IMR-90 (cell line): Measurements from ENCODE around the gene COX6A1. TPM values are rescaled to one million over a fixed set of nuclear protein-coding genes. Genes with fewer than 3 reads are reported as not detected.
A peak's percentile ranks its signal among the peaks of the same experiment; 100 is the strongest.

Source experiments
- ATAC-seq: fragments of 200-7000 bp; cut with Tn5 transposase; 2 replicates; pipeline ENCODE4 v1.9.1; 2020; ENCODE audit warnings: low read depth, mild to moderate bottlenecking, moderate library complexity
- BruUV-seq: library from RNA; stranded (reverse); fragments of 400-500 nt; replicated peaks from 2 replicates; lab custom pipeline; 2021; lab: Mats Ljungman, UMichigan
- CTCF ChIA-PET: fragments of 300-600 bp; formaldehyde crosslinking; extraction: SDS; loops from one replicate; lab custom pipeline; 2021; ENCODE audit warnings: antibody characterized with exemption; lab: Yijun Ruan, JAX
- POLR2A ChIA-PET: fragments of 300-600 bp; sonication (Branson Sonifier 250); formaldehyde crosslinking; loops from one replicate; lab custom pipeline; 2022; ENCODE audit warnings: antibody characterized with exemption; ENCODE audit not compliant: unreplicated experiment; lab: Charles Lee
- DNase-seq: peaks from one replicate; pipeline ENCODE4 v3.0.0; 2013
- H2AFZ ChIP-seq: replicated peaks from 2 replicates; pipeline ENCODE3; 2013; ENCODE audit warnings: low read length, mild to moderate bottlenecking; ENCODE audit not compliant: poor library complexity
- H2AK5ac ChIP-seq: 2 replicates; pipeline ENCODE4 v1.6.1; 2013; ENCODE audit warnings: low read depth, low read length, inconsistent platforms
- H2AK9ac ChIP-seq: replicated peaks from 2 replicates; pipeline ENCODE3; 2013; ENCODE audit warnings: mild to moderate bottlenecking, low read depth, low read length, moderate library complexity; ENCODE audit not compliant: poor library complexity
- H2BK120ac ChIP-seq: 2 replicates; pipeline ENCODE4 v1.6.1; 2013; ENCODE audit warnings: low read depth, low read length, inconsistent platforms
- H2BK15ac ChIP-seq: 3 replicates; pipeline ENCODE4 v1.6.1; 2013; ENCODE audit warnings: low read depth, low read length, inconsistent platforms
- H2BK20ac ChIP-seq: 2 replicates; pipeline ENCODE4 v1.6.1; 2013; ENCODE audit warnings: low read depth, mild to moderate bottlenecking, inconsistent platforms, low read length, moderate library complexity
- H2BK5ac ChIP-seq: 2 replicates; pipeline ENCODE4 v1.6.1; 2013; ENCODE audit warnings: mild to moderate bottlenecking, low read depth, low read length, inconsistent platforms; ENCODE audit not compliant: poor library complexity, severe bottlenecking
- H3K14ac ChIP-seq: replicated peaks from 2 replicates; pipeline ENCODE4 v1.6.1; 2013; ENCODE audit warnings: low read depth, low read length, inconsistent platforms
- H3K18ac ChIP-seq: 2 replicates; pipeline ENCODE4 v1.6.1; 2013; ENCODE audit warnings: low read depth, low read length, control low read depth
- H3K23ac ChIP-seq: 2 replicates; pipeline ENCODE4 v1.6.1; 2013; ENCODE audit warnings: low read depth, low read length, inconsistent platforms
- H3K27ac ChIP-seq: 2 replicates; pipeline ENCODE4 v1.5.1; 2013; ENCODE audit warnings: mild to moderate bottlenecking, control low read depth, low read length; ENCODE audit not compliant: insufficient read depth
- H3K27me3 ChIP-seq: 2 replicates; pipeline ENCODE4 v1.6.1; 2013; ENCODE audit warnings: low read length; ENCODE audit not compliant: control insufficient read depth, insufficient read depth
- H3K36me3 ChIP-seq: 2 replicates; pipeline ENCODE4 v1.6.1; 2013; ENCODE audit warnings: low read length, mixed read lengths; ENCODE audit not compliant: control insufficient read depth, insufficient read depth
- H3K4ac ChIP-seq: 2 replicates; pipeline ENCODE4 v1.6.1; 2013; ENCODE audit warnings: low read depth, low read length, inconsistent platforms
- H3K4me1 ChIP-seq: 2 replicates; pipeline ENCODE4 v1.6.1; 2013; ENCODE audit warnings: low read length, mixed read lengths; ENCODE audit not compliant: control insufficient read depth, insufficient read depth
- H3K4me2 ChIP-seq: 2 replicates; pipeline ENCODE4 v1.6.1; 2013; ENCODE audit warnings: low read depth, mild to moderate bottlenecking, control low read depth, low read length, moderate library complexity
- H3K4me3 ChIP-seq: 2 replicates; pipeline ENCODE4 v1.5.1; 2013; ENCODE audit warnings: low read depth, mild to moderate bottlenecking, control low read depth, low read length, moderate library complexity; ENCODE audit not compliant: insufficient read depth
- H3K56ac ChIP-seq: 2 replicates; pipeline ENCODE4 v1.6.1; 2013; ENCODE audit warnings: low read length, inconsistent platforms; ENCODE audit not compliant: insufficient read depth; ENCODE audit errors: extremely low read depth
- H3K79me1 ChIP-seq, 2 experiments: 2 replicates each; pipeline ENCODE4 v1.6.1; 2013; ENCODE audit warnings: low read length in 2 of 2, inconsistent platforms in 1 of 2, low read depth in 1 of 2
- H3K9ac ChIP-seq: 2 replicates; pipeline ENCODE4 v1.6.1; 2013; ENCODE audit warnings: low read depth, low read length, control low read depth
- H3K9me1 ChIP-seq: 2 replicates; pipeline ENCODE4 v1.6.1; 2013; ENCODE audit warnings: low read length, inconsistent platforms; ENCODE audit not compliant: insufficient read depth
- H3K9me3 ChIP-seq: 2 replicates; pipeline ENCODE4 v1.6.1; 2013; ENCODE audit warnings: low read length; ENCODE audit not compliant: control insufficient read depth, insufficient read depth
- H4K20me1 ChIP-seq: 2 replicates; pipeline ENCODE4 v1.6.1; 2013; ENCODE audit warnings: low read length, inconsistent platforms; ENCODE audit not compliant: insufficient read depth
- H4K5ac ChIP-seq: 2 replicates; pipeline ENCODE4 v1.6.1; 2013; ENCODE audit warnings: mild to moderate bottlenecking, low read depth, low read length, control low read depth
- H4K8ac ChIP-seq, 2 experiments: 2 replicates each; pipeline ENCODE4 v1.6.1; 2013; ENCODE audit warnings: low read depth in 2 of 2, low read length in 2 of 2, control low read depth in 1 of 2, inconsistent platforms in 1 of 2
- H4K91ac ChIP-seq: 2 replicates; pipeline ENCODE4 v1.6.1; 2013; ENCODE audit warnings: low read depth, low read length, inconsistent platforms; ENCODE audit not compliant: insufficient read depth
- BHLHE40 ChIP-seq: fragments of 150-350 bp; IDR thresholded peaks from 2 replicates; pipeline ENCODE4 v1.6.1; 2016; ENCODE audit warnings: mild to moderate bottlenecking, low read depth, low read length
- CEBPB ChIP-seq: IDR thresholded peaks from 2 replicates; pipeline ENCODE4 v1.6.1; 2012; ENCODE audit warnings: low read depth, low read length, improper control_type of control experiment
- CTCF ChIP-seq: conservative IDR thresholded peaks from 2 replicates; pipeline ENCODE4 v1.5.1; 2012; ENCODE audit warnings: mild to moderate bottlenecking, low read depth, low read length, improper control_type of control experiment
- ELK1 ChIP-seq: fragments of 150-350 bp; IDR thresholded peaks from 2 replicates; pipeline ENCODE4 v1.6.1; 2016; ENCODE audit warnings: low read depth, mild to moderate bottlenecking, low read length, moderate library complexity, borderline replicate concordance
- FOS ChIP-seq: fragments of 150-350 bp; IDR thresholded peaks from 2 replicates; pipeline ENCODE4 v1.6.1; 2016; ENCODE audit warnings: low read depth, low read length
- MAFK ChIP-seq: IDR thresholded peaks from 2 replicates; pipeline ENCODE4 v1.6.1; 2012; ENCODE audit warnings: low read depth, low read length, improper control_type of control experiment
- MAZ ChIP-seq: IDR thresholded peaks from 2 replicates; pipeline ENCODE4 v1.6.1; 2012; ENCODE audit warnings: low read depth, mild to moderate bottlenecking, low read length, improper control_type of control experiment, moderate library complexity, borderline replicate concordance
- MXI1 ChIP-seq: IDR thresholded peaks from 2 replicates; pipeline ENCODE4 v1.6.1; 2012; ENCODE audit warnings: low read depth, mild to moderate bottlenecking, low read length, moderate library complexity, borderline replicate concordance
- NFE2L2 ChIP-seq: fragments of 150-350 bp; IDR thresholded peaks from 2 replicates; pipeline ENCODE4 v1.6.1; 2016; ENCODE audit warnings: low read depth, mild to moderate bottlenecking, low read length
- POLR2A ChIP-seq: IDR thresholded peaks from 2 replicates; pipeline ENCODE4 v1.6.1; 2012; ENCODE audit warnings: mild to moderate bottlenecking, low read depth, low read length
- RAD21 ChIP-seq: IDR thresholded peaks from 2 replicates; pipeline ENCODE4 v1.6.1; 2012; ENCODE audit warnings: low read length, improper control_type of control experiment
- RCOR1 ChIP-seq: IDR thresholded peaks from 2 replicates; pipeline ENCODE4 v1.6.1; 2012; ENCODE audit warnings: mild to moderate bottlenecking, low read length, improper control_type of control experiment; ENCODE audit not compliant: insufficient replicate concordance
- RFX5 ChIP-seq: IDR thresholded peaks from 2 replicates; pipeline ENCODE4 v1.8.0; 2012; ENCODE audit warnings: low read depth, mild to moderate bottlenecking, low read length, moderate library complexity
- SMC3 ChIP-seq: fragments of 150-350 bp; IDR thresholded peaks from 2 replicates; pipeline ENCODE4 v1.6.1; 2016; ENCODE audit warnings: low read depth, mild to moderate bottlenecking, antibody characterized with exemption, low read length, moderate library complexity
- USF2 ChIP-seq: fragments of 150-350 bp; IDR thresholded peaks from 2 replicates; pipeline ENCODE4 v1.6.1; 2017; ENCODE audit warnings: mild to moderate bottlenecking, antibody characterized with exemption, low read length, low read depth
- WGBS, 2 experiments: methylation state at CpG; one replicate each; pipeline versions ENCODE4 v1.1.5 to v1.1.7; 2013; ENCODE audit warnings: missing lambda C conversion rate in 2 of 2; ENCODE audit not compliant: insufficient read length in 1 of 2; ENCODE audit errors: extremely low coverage in 2 of 2; 5-methylcytosine and 5-hydroxymethylcytosine counted together
- dilution Hi-C: fragments of 300-500 bp; cut with HindIII; formaldehyde crosslinking; loops from one replicate; pipeline ENCODE4 v1.14.3; 2018; ENCODE audit warnings: low sequenced_read_pairs; ENCODE audit not compliant: unreplicated experiment
- in situ Hi-C: fragments of 300-500 bp; cut with MboI; formaldehyde crosslinking; loops from 3 replicates; pipeline ENCODE4 v1.14.3; 2019; ENCODE audit warnings: low sequenced_read_pairs, inconsistent platforms, mixed read lengths
- intact Hi-C: fragments of 100-400 bp; cut with micrococcal nuclease; formaldehyde crosslinking; loops from 2 replicates; pipeline ENCODE4 v1.10.0; 2022
- polyA plus RNA-seq, 3 experiments: library from polyadenylated mRNA; depleted of rRNA; stranded (reverse); fragments of >200 nt; gene quantifications; 2 replicates each; pipeline ENCODE4 v1.2.3, GENCODE V29; 2012; ENCODE audit warnings: low replicate concordance in 1 of 3
- total RNA-seq: library from RNA; depleted of rRNA; stranded (reverse); fragments of >200 nt; gene quantifications from 2 replicates; pipeline ENCODE4 v1.2.3, GENCODE V29; 2012

The COX6A1 gene
- total and polyA plus RNA-seq, 2 of the 4 experiments (the other 2 are of a cell fraction): 396 to 541 TPM

GRCh38 chr12:120439646-120440247 lies 1.8 kb downstream of the COX6A1 start:
- Histone ChIP-seq H2BK20ac (no peak overlapping the region), H3K18ac (no peak overlapping the region), H3K56ac (no peak overlapping the region), H2BK120ac (no peak overlapping the region), H2BK15ac (no peak overlapping the region), H3K36me3 (peaks cover 10% of the 10 kb centered on the region), H3K27ac (no peak overlapping the region), H3K9me3 (no peaks in the 10 kb centered on the region), H3K79me1 (peaks cover 14 to 39% of the 10 kb centered on the region in 2 experiments), H3K4me1 (peaks cover 4% of the 10 kb centered on the region; the same call in 1 of the 2 replicates), H4K8ac (no peak overlapping the region), H3K9ac (no peak overlapping the region), H4K5ac (no peak overlapping the region; the same call in 1 of the 2 replicates), H3K23ac (no peak overlapping the region), H3K4me2 (peak overlapping the region; percentile 58), H2AK5ac (no peak overlapping the region; the same call in 1 of the 2 replicates), H2AFZ (no peak overlapping the region), H2BK5ac (no peak overlapping the region), H4K20me1 (0 out of 2 replicates have a peak, but pooled peaks cover 7% of the 10 kb centered on the region), H3K4me3 (no peak overlapping the region), H4K91ac (no peak overlapping the region), H3K4ac (no peak overlapping the region), H2AK9ac (no peak overlapping the region), H3K9me1 (no peaks in the 10 kb centered on the region), H3K14ac (no peak overlapping the region), H3K27me3 (no peaks in the 10 kb centered on the region)
- no CpG with 5 or more reads among the region's 6 CpGs for WGBS, 2 experiments
- ChIA-PET POLR2A (no interaction called here), CTCF (interaction anchor here (0.9 kb wide), 1 partner anchor 137 kb away, joined by 3 read pairs; the partner anchor contains the start of gene SIRT4)
- ATAC-seq: peak; percentile 27; the same call in 1 of the 2 replicates
- no TSS peak for BruUV-seq
- in situ Hi-C loops (loop anchor here (25.0 kb wide), 1 partner anchor 102 kb away; the partner anchor contains the start of gene PLA2G1B), intact Hi-C loops (no loop called here), dilution Hi-C loops (no loop called here)
- peak; percentile 54 for DNase-seq
- TF ChIP-seq BHLHE40 (no peak), USF2 (no peak), CEBPB (peak; percentile 76), MAFK (no peak), NFE2L2 (no peak), SMC3 (0 out of 2 replicates have a peak, but pooled peaks have one; percentile 16), FOS (no peak), MXI1 (no peak), ELK1 (no peak), RCOR1 (no peak), RFX5 (no peak), CTCF (peak; percentile 56), POLR2A (no peak), MAZ (no peak; the same call in 1 of the 2 replicates), RAD21 (peak; percentile 43; the same call in 1 of the 2 replicates)
